AG10803 (cell line): ENCODE data around the gene CIDEB.
A peak's percentile ranks its signal among the peaks of the same experiment; 100 is the strongest.

Source experiments
- DNase-seq: peaks from one replicate; pipeline ENCODE4 v3.0.0; 2010; ENCODE audit warnings: low read depth
- H3K4me3 ChIP-seq: 2 replicates; pipeline ENCODE4 v1.5.1; 2011; ENCODE audit warnings: mild to moderate bottlenecking, low read length, control low read depth
- CTCF ChIP-seq: conservative IDR thresholded peaks from 2 replicates; pipeline ENCODE4 v1.5.1; 2011; ENCODE audit warnings: mild to moderate bottlenecking, low read length, control low read depth, inconsistent platforms

Gene CIDEB

DNA sequence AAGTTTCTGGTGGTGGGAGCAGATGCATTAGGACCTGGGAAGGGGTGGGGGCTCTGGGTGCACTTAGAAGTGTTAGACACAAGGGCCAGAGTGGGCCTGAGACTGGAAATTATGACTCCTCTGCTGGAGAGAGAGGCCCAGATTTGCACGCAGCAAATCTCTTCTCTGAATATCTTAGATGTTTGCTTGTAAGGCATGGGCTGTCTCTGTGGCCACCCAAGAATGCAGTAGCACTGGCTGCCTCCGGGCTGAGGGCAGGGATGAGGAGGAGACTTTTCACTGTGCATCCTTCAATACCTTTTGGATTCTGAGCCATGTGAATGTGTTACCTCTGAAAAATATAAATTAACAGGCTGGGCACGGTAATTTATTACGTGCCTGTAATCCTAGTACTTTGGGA is 22.4 kb downstream of the CIDEB start:
- peak; percentile 45 for DNase-seq
- H3K4me3 ChIP-seq = no peak overlapping the region
- no peak for TF ChIP-seq CTCF

DNA sequence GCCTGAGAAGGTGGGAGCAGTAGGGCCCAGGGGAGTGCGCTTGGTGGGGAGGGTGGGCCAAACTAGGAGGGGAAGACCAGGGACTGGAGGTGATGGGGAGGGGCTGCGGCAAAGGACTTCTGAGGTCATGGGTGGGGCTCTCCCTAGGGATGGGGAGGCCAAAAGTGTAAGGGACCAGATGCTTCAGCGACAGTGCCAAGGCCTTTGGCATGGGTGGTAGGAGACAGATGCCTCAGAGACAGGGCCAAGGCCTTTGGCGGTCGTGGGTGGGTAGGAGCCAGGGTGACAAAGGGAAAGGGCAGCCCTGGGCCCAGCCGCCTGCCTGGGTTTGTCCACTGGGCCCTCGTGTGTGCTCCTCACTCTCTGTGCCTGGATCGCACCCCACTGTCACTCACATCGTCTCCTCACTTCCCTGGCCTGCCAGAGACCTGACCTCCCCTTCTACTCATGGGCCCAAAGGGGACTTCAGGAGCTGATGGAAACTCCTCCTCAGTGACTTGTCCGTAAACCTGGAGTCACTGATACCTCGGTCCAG is 23.2 kb downstream of the CIDEB start:
- no peak overlapping the region for H3K4me3 ChIP-seq
- TF ChIP-seq CTCF = no peak
- DNase-seq = no peak

DNA sequence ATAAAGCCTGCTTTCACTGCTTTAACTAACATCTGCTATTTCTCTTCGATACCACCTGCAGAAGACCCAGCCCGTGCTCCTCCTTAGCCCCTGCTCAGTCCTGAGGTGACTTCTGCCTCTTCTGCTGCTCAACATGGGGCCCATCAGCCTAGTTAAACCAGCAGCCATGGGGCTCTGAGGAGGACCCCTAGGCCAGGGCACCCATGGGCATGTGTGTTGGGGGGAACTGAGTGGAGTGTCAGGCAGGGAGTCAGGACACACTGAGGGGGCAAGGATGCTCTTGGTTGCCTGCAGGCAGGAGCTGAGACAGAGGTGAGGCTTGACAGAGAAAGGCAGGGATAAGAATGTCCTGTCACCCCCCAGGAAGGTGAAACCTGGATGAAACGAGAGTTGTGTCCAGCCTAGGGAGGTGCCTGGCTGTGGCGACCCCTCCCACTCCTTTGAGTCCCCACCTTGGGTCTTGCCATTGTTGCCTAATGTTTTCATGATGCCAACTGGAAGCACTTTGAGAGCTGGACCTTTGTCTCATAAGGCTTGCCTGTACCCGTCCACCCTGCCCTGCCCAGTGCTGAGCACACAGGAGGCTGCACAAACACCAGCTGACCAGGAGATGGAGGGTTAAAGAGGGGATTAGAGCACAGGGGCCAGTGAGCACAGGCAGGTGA is 23.8 kb downstream of the CIDEB start:
- TF ChIP-seq CTCF = no peak
- H3K4me3 ChIP-seq = no peak overlapping the region
- DNase-seq = no peak

- H3K4me3 ChIP-seq = no peak overlapping the region
- DNase-seq = no peak
- no peak for TF ChIP-seq CTCF
Measured at GRCh38 chr14:24282736-24283135, 25.0 kb downstream of the CIDEB start.

- no peak overlapping the region for H3K4me3 ChIP-seq
- TF ChIP-seq CTCF = no peak
- no peak for DNase-seq
Measured at GRCh38 chr14:24281636-24282035, 26.1 kb downstream of the CIDEB start.

DNA sequence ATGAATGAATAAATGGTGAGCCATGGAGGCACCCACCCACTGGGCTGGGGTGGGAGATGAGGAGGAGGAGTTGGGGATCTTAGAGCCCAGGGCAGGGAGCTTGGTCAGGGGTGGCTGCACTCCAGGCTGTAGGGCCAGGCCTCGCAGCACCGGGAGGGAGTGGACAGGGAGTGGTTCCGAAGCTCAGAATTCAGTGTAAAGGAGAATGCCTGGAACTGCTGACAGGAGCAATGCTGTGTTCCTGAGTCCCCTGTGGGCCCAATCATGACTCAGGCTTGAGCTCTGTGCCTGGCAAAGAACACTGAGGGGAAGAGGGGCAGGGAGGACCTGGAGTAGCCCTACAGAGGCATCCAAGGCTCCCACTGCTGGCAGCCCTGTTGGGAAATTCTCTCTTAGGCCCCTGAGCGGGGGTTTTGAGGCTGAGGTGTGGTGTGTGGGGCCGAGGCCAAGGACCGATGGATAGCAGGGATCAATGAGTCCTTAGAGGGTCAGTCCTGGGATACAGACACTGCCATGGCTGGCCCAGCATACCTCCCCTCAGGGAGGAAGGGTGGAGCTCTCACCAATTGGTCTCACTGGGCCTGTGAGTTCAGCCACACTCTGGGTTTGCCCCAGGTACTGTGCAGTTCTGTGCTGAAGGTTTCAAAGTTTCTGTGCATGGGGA is 26.8 kb downstream of the CIDEB start:
- DNase-seq = no peak
- no peak overlapping the region for H3K4me3 ChIP-seq
- no peak for TF ChIP-seq CTCF
